SK-N-SH treated with all-trans-retinoic acid at 6 μM for 48 hours (cell line): ENCODE data around the gene DCC.

ENCODE experiments used
- ATAC-seq: fragments of 200-7000 bp; cut with Tn5 transposase; 3 replicates; pipeline ENCODE4 v1.9.1; 2020; ENCODE audit warnings: mild to moderate bottlenecking, moderate library complexity
- ARNTL ChIP-seq: fragments of 450-650 bp; formaldehyde crosslinking; IDR thresholded peaks from 2 replicates; pipeline ENCODE4 v1.5.0; 2020; ENCODE audit warnings: low read depth, mild to moderate bottlenecking, moderate library complexity, borderline replicate concordance
- BACH2 ChIP-seq: fragments of 250-450 bp; sonication (Bioruptor Pico); IDR thresholded peaks from 2 replicates; pipeline ENCODE4 v1.9.0; 2021; ENCODE audit warnings: mild to moderate bottlenecking, borderline replicate concordance
- CREB5 ChIP-seq: fragments of 250-450 bp; sonication (Bioruptor Pico); IDR thresholded peaks from 2 replicates; pipeline ENCODE4 v1.5.1; 2020; ENCODE audit warnings: low read depth, mild to moderate bottlenecking, moderate library complexity
- CSDC2 ChIP-seq: fragments of 250-450 bp; sonication (Bioruptor Pico); IDR thresholded peaks from 2 replicates; pipeline ENCODE4 v1.5.0; 2020; ENCODE audit warnings: mild to moderate bottlenecking, moderate library complexity
- ESRRG ChIP-seq: fragments of 250-450 bp; sonication (Bioruptor Pico); IDR thresholded peaks from 2 replicates; pipeline ENCODE4 v1.6.1; 2021; ENCODE audit warnings: mild to moderate bottlenecking
- GLIS3 ChIP-seq: fragments of 250-450 bp; sonication (Bioruptor Pico); IDR thresholded peaks from 2 replicates; pipeline ENCODE4 v1.5.0; 2020; ENCODE audit warnings: mild to moderate bottlenecking, moderate library complexity
- ISL1 ChIP-seq: fragments of 250-450 bp; sonication (Bioruptor Pico); IDR thresholded peaks from 2 replicates; pipeline ENCODE4 v2.1.2; 2022; ENCODE audit warnings: mild to moderate bottlenecking, moderate library complexity
- OSR1 ChIP-seq: fragments of 250-450 bp; sonication (Bioruptor Pico); IDR thresholded peaks from 2 replicates; pipeline ENCODE4 v1.8.0; 2022; ENCODE audit warnings: moderate library complexity, mild to moderate bottlenecking, inconsistent platforms
- PATZ1 ChIP-seq: fragments of 250-450 bp; sonication (Bioruptor Pico); IDR thresholded peaks from 2 replicates; pipeline ENCODE4 v1.8.0; 2020; ENCODE audit warnings: mild to moderate bottlenecking, moderate library complexity, borderline replicate concordance
- POU6F1 ChIP-seq: fragments of 250-450 bp; sonication (Bioruptor Pico); IDR thresholded peaks from 2 replicates; pipeline ENCODE4 v1.8.0; 2021; ENCODE audit warnings: low read depth, mild to moderate bottlenecking, moderate library complexity, borderline replicate concordance
- PPARA ChIP-seq: fragments of 250-450 bp; sonication (Bioruptor Pico); IDR thresholded peaks from 2 replicates; pipeline ENCODE4 v1.5.0; 2020; ENCODE audit warnings: mild to moderate bottlenecking, borderline replicate concordance
- SNAI2 ChIP-seq: fragments of 250-450 bp; sonication (Bioruptor Pico); IDR thresholded peaks from 2 replicates; pipeline ENCODE4 v1.5.0; 2020; ENCODE audit warnings: mild to moderate bottlenecking, moderate library complexity
- TCF4 ChIP-seq: fragments of 250-450 bp; sonication (Bioruptor Pico); IDR thresholded peaks from 2 replicates; pipeline ENCODE4 v1.8.0; 2021; ENCODE audit warnings: mild to moderate bottlenecking, moderate library complexity, borderline replicate concordance
- TOX ChIP-seq: fragments of 250-450 bp; sonication (Bioruptor Pico); IDR thresholded peaks from 2 replicates; pipeline ENCODE4 v1.8.0; 2021; ENCODE audit warnings: mild to moderate bottlenecking, moderate library complexity, borderline replicate concordance
- TSHZ2 ChIP-seq: fragments of 250-450 bp; sonication (Bioruptor Pico); IDR thresholded peaks from 2 replicates; pipeline ENCODE4 v1.5.0; 2020; ENCODE audit warnings: mild to moderate bottlenecking, moderate library complexity
- ZC3H10 ChIP-seq: fragments of 250-450 bp; sonication (Bioruptor Pico); IDR thresholded peaks from 2 replicates; pipeline ENCODE4 v1.5.1; 2021; ENCODE audit warnings: mild to moderate bottlenecking, moderate library complexity
- ZFP3 ChIP-seq: fragments of 250-450 bp; sonication (Bioruptor Pico); IDR thresholded peaks from 2 replicates; pipeline ENCODE4 v1.5.0; 2020; ENCODE audit warnings: mild to moderate bottlenecking, moderate library complexity
- ZFP30 ChIP-seq: fragments of 450-650 bp; formaldehyde crosslinking; IDR thresholded peaks from 2 replicates; pipeline ENCODE4 v1.5.0; 2022; ENCODE audit warnings: mild to moderate bottlenecking, moderate library complexity
- ZNF565 ChIP-seq: fragments of 450-650 bp; formaldehyde crosslinking; conservative IDR thresholded peaks from 2 replicates; pipeline ENCODE4 v1.5.0; 2020; ENCODE audit warnings: low read depth, mild to moderate bottlenecking, moderate library complexity
- ZNF70 ChIP-seq: fragments of 450-650 bp; formaldehyde crosslinking; IDR thresholded peaks from 2 replicates; pipeline ENCODE4 v1.5.0; 2020; ENCODE audit warnings: mild to moderate bottlenecking, moderate library complexity
- ZNF8 ChIP-seq: fragments of 450-650 bp; formaldehyde crosslinking; IDR thresholded peaks from 2 replicates; pipeline ENCODE4 v1.5.0; 2020; ENCODE audit warnings: mild to moderate bottlenecking, moderate library complexity

Gene DCC

GRCh38 chr18:52945552-52945951 lies 605.6 kb downstream of the DCC start (continued):
- TF ChIP-seq POU6F1 (CRISPR knock-in tag) (no peak), ZFP30 (CRISPR knock-in tag) (no peak), TCF4 (CRISPR knock-in tag) (no peak), GLIS3 (no peak), PPARA (CRISPR knock-in tag) (no peak), ISL1 (CRISPR knock-in tag) (no peak), CSDC2 (CRISPR knock-in tag) (no peak), ESRRG (CRISPR knock-in tag) (no peak), ARNTL (CRISPR knock-in tag) (no peak), BACH2 (CRISPR knock-in tag) (no peak)

GRCh38 chr18:52948868-52949444 lies 609.0 kb downstream of the DCC start:
- TF ChIP-seq TCF4 (CRISPR knock-in tag) (no peak), ZNF70 (CRISPR knock-in tag) (no peak), GLIS3 (no peak), OSR1 (CRISPR knock-in tag) (no peak), CSDC2 (CRISPR knock-in tag) (no peak), PATZ1 (CRISPR knock-in tag) (no peak), ZFP30 (CRISPR knock-in tag) (no peak), TSHZ2 (CRISPR knock-in tag) (no peak), TOX (CRISPR knock-in tag) (no peak)
- TF ChIP-seq, all 23 proteins: peak for 0
- ATAC-seq = no peak

- ATAC-seq = no peak
- TF ChIP-seq ZNF8 (CRISPR knock-in tag) = no peak
- no peak for TF ChIP-seq GLIS3
- no peak for TF ChIP-seq ZC3H10 (CRISPR knock-in tag)
- no peak for TF ChIP-seq ZFP3 (CRISPR knock-in tag)
- no peak for TF ChIP-seq SNAI2 (CRISPR knock-in tag)
- no peak for TF ChIP-seq POU6F1 (CRISPR knock-in tag)
- no peak for TF ChIP-seq ZNF70 (CRISPR knock-in tag)
- no peak for TF ChIP-seq CREB5 (CRISPR knock-in tag)
- TF ChIP-seq OSR1 (CRISPR knock-in tag) = no peak
- TF ChIP-seq ZNF565 = no peak
- TF ChIP-seq ARNTL (CRISPR knock-in tag) = no peak
- TF ChIP-seq TCF4 (CRISPR knock-in tag) = no peak
These were observed 610.2 kb downstream of the DCC start for GRCh38 chr18:52950155-52950554.
